Breast epithelium (tissue), 3 donors: Measurements from ENCODE around the gene PRKG1.

Experiments used
- CTCF ChIP-seq, 3 donors: fragments of 450-650 bp; IDR thresholded peaks; one replicate each; pipeline ENCODE4 v1.5.1; 2016 to 2017; ENCODE audit warnings: antibody characterized with exemption in 3 of 3, mild to moderate bottlenecking in 3 of 3, moderate library complexity in 3 of 3
- POLR2A ChIP-seq: fragments of 450-650 bp; IDR thresholded peaks from one replicate; pipeline ENCODE4 v1.6.1; 2016; ENCODE audit warnings: antibody characterized with exemption, mild to moderate bottlenecking, moderate library complexity

DNA sequence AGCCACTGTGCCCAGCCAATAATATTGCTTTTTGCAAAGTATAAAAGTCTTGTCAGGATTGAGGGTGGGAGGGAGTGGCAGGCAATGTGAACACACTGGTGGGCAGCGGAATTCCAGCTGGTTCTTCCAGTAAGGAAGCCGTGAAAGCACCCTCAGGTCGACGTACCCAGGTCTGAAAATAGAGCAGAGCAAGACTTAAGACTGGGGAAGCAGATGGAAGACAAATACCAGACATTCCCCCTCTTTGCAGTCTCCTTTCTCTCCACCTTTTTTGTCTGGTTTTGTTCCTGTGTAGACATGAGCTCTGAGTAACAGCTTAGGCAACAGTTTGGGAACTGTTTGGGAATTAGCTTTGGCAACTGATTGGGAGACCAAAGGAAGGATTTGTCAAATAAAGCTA is 642.7 kb downstream of the PRKG1 start:
- TF ChIP-seq CTCF (IDR thresholded peaks at IDR 0.05) (no peak), POLR2A (no peak)
